Measurements from ENCODE around the gene PLEKHM1. TPM values are rescaled to one million over a fixed set of nuclear protein-coding genes. Genes with fewer than 3 reads are reported as not detected.
A peak's percentile ranks its signal among the peaks of the same experiment; 100 is the strongest.
"Not testable (repeated sequence)": the region's sequence is repeated elsewhere in the genome, so short reads cannot be mapped to it uniquely, and the experiment has no call there.

The PLEKHM1 gene
- total and polyA plus RNA-seq, 2 experiments from 2014 or later = 15.3 to 26.0 TPM

- Histone ChIP-seq H3K79me2 (ENCODE audit: insufficient read depth) (no peaks in the 10 kb centered on the region), H2AFZ (no peak overlapping the region), H3K4me1 (ENCODE audit: insufficient read depth) (peaks cover 16% of the 10 kb centered on the region), H3K9me3 (ENCODE audit: low read depth) (no peaks in the 10 kb centered on the region), H3K4me2 (ENCODE audit: unreplicated experiment) (no peak overlapping the region), H3F3A (ENCODE audit: insufficient read depth) (peaks cover 3% of the 10 kb centered on the region; the same call in 1 of the 2 replicates), H4K20me1 (ENCODE audit: insufficient read depth) (no peaks in the 10 kb centered on the region), H3K9ac (no peak overlapping the region), H3K36me3 (ENCODE audit: low read depth) (peaks cover 4% of the 10 kb centered on the region; the same call in 1 of the 2 replicates), H3K27me3 (replicated peaks; ENCODE audit: insufficient read depth) (no peaks in the 10 kb centered on the region), H3K27ac (no peak overlapping the region), H3K9me2 (ENCODE audit: insufficient read depth) (no peaks in the 10 kb centered on the region), H3K4me3 (no peak overlapping the region)
- in situ Hi-C loops (cut with MboI) = no loop called here
- DNase-seq = no peak
- TF ChIP-seq EZH2 (IDR thresholded peaks at IDR 0.05; ENCODE audit: insufficient read depth, poor library complexity, severe bottlenecking) (no peak), EZH2phosphoT487 (IDR thresholded peaks at IDR 0.05; ENCODE audit: insufficient read depth, low read depth) (no peak)
- WGBS, 2 experiments (ENCODE audit: low coverage in 1 of 2, low lambda C conversion rate in 2 of 2, missing lambda C conversion rate in 2 of 2) = 86 to 87% methylated on average over 7 to 8 of the region's 8 CpGs
Observed at GRCh38 chr17:45451131-45451530, 39.4 kb downstream of the PLEKHM1 start.

DNA sequence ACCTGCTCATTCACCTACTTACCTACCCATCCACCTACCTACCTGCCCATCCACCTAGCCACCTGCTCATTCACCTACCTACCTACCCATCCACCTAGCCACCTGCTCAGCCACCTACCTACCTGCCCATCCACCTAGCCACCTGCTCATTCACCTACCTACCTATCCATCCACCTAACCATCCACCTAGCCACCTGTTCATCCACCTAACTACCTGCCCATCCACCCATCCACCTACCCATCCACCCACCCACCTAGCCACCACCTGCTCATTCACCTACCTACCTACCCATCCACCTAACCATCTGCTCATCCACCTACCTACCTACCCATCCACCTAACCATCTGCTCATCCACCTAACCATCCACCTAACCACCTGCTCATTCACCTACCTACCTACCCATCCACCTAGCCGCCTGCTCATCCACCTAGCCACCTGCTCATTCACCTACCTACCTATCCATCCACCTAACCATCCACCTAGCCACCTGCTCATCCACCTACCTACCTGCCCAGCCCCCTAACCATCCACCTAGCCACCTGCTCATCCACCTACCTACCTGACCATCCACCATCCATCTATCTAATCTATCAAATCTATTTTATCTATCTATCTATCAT lies 40.7 kb downstream of the PLEKHM1 start:
- H3F3A ChIP-seq (ENCODE audit: insufficient read depth); H3K4me3 ChIP-seq; in situ Hi-C loops (cut with MboI); H2AFZ ChIP-seq; H3K9me2 ChIP-seq (ENCODE audit: insufficient read depth); DNase-seq; H3K27me3 ChIP-seq (replicated peaks; ENCODE audit: insufficient read depth); H3K36me3 ChIP-seq (ENCODE audit: low read depth); H3K79me2 ChIP-seq (ENCODE audit: insufficient read depth); H3K27ac ChIP-seq; H3K4me2 ChIP-seq (ENCODE audit: unreplicated experiment); H3K9ac ChIP-seq; H3K9me3 ChIP-seq (ENCODE audit: low read depth); H4K20me1 ChIP-seq (ENCODE audit: insufficient read depth): not testable (repeated sequence)
- peaks cover 24% of the 10 kb centered on the region for H3K4me1 ChIP-seq (ENCODE audit: insufficient read depth)
- WGBS, 2 experiments (ENCODE audit: low coverage in 1 of 2, low lambda C conversion rate in 2 of 2, missing lambda C conversion rate in 2 of 2) = 100% methylated on average over 1 of the region's 1 CpG

DNA sequence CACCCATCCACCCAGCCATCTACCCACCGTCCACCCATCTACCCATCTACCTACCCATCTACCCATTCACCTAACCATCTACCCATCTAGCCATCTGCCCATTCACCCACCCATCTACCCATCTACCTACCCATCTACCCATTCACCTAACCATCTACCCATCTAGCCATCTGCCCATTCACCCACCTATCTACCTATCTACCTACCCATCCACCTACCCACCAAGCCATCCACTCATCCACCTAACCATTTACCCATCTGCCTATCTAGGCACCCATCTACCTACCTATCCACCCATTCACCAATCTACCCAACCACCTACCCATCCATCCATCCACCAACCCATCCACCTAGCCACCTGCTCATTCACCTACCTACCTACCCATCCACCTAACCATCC lies 41.3 kb downstream of the PLEKHM1 start:
- DNase-seq; H3K4me2 ChIP-seq (ENCODE audit: unreplicated experiment); H3F3A ChIP-seq (ENCODE audit: insufficient read depth); in situ Hi-C loops (cut with MboI); H3K27ac ChIP-seq; H3K9me2 ChIP-seq (ENCODE audit: insufficient read depth); H2AFZ ChIP-seq; H3K4me3 ChIP-seq; H3K36me3 ChIP-seq (ENCODE audit: low read depth); H3K79me2 ChIP-seq (ENCODE audit: insufficient read depth); H3K9me3 ChIP-seq (ENCODE audit: low read depth); H4K20me1 ChIP-seq (ENCODE audit: insufficient read depth); H3K27me3 ChIP-seq (replicated peaks; ENCODE audit: insufficient read depth); H3K9ac ChIP-seq: not testable (repeated sequence)
- WGBS, 2 experiments (ENCODE audit: low coverage in 1 of 2, low lambda C conversion rate in 2 of 2, missing lambda C conversion rate in 2 of 2) = 100% methylated on average over 1 of the region's 1 CpG; no CpG with 5 or more reads in 1 of the 2 experiments
- H3K4me1 ChIP-seq (ENCODE audit: insufficient read depth) = peaks cover 24% of the 10 kb centered on the region

DNA sequence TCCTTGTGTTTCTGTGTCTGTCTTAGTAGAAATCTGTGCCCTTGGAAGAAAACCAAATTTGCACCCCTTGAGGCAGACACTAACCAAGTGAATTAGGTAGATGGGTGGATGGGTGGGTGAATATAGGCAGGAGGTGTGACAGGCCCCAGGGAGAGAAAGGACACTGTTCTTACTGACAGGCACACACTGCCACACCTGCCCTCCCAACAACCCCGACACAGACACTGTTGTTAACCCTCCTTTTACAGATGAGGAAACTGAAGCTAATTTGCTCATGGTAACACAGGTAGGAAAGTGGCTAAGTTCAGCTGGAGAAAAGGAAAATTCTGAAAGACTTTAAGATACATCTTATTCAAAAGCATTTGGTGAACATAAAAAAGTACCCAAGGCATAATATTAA lies 42.0 kb downstream of the PLEKHM1 start:
- H3K27me3 ChIP-seq (replicated peaks; ENCODE audit: insufficient read depth); H3K9ac ChIP-seq; DNase-seq; H3K4me3 ChIP-seq; H4K20me1 ChIP-seq (ENCODE audit: insufficient read depth); in situ Hi-C loops (cut with MboI); H3K9me2 ChIP-seq (ENCODE audit: insufficient read depth); H2AFZ ChIP-seq; H3K36me3 ChIP-seq (ENCODE audit: low read depth); H3F3A ChIP-seq (ENCODE audit: insufficient read depth); H3K79me2 ChIP-seq (ENCODE audit: insufficient read depth); H3K4me2 ChIP-seq (ENCODE audit: unreplicated experiment); H3K27ac ChIP-seq; H3K9me3 ChIP-seq (ENCODE audit: low read depth): not testable (repeated sequence)
- peaks cover 24% of the 10 kb centered on the region for H3K4me1 ChIP-seq (ENCODE audit: insufficient read depth)
- 80 to 88% methylated on average over 1 of the region's 1 CpG for WGBS, 2 experiments (ENCODE audit: low coverage in 1 of 2, low lambda C conversion rate in 2 of 2, missing lambda C conversion rate in 2 of 2)

DNA sequence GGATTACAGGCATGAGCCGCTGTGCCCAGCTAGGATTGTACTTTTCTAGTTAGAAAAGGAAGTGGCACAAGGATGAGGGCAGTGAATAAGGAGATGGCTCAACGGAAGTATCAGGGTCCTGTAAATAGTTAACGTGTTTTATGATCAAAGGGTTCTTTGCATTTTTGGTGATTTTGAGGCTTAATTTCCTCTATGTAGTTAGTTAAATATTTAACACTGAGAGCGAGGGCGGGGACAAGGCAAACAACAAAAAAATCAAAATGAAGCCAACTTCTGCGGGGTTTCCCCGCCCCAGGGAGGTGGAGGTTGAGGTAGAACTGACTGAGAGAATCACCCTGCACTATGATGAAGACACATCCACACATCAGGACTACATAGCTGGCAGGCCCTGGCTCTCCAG lies 42.5 kb downstream of the PLEKHM1 start:
- H3K27ac ChIP-seq = peak overlapping the region; percentile 65; the same call in 1 of the 2 replicates
- 94 to 96% methylated on average over 7 of the region's 7 CpGs for WGBS, 2 experiments (ENCODE audit: low coverage in 1 of 2, low lambda C conversion rate in 2 of 2, missing lambda C conversion rate in 2 of 2)
- H3K79me2 ChIP-seq (ENCODE audit: insufficient read depth); in situ Hi-C loops (cut with MboI); H3K9ac ChIP-seq; H3F3A ChIP-seq (ENCODE audit: insufficient read depth); H3K27me3 ChIP-seq (replicated peaks; ENCODE audit: insufficient read depth); H3K4me2 ChIP-seq (ENCODE audit: unreplicated experiment); H3K36me3 ChIP-seq (ENCODE audit: low read depth); H2AFZ ChIP-seq; DNase-seq; H4K20me1 ChIP-seq (ENCODE audit: insufficient read depth); H3K9me2 ChIP-seq (ENCODE audit: insufficient read depth); H3K9me3 ChIP-seq (ENCODE audit: low read depth); H3K4me3 ChIP-seq: not testable (repeated sequence)
- peaks cover 24% of the 10 kb centered on the region for H3K4me1 ChIP-seq (ENCODE audit: insufficient read depth)

- H4K20me1 ChIP-seq (ENCODE audit: insufficient read depth); H3K79me2 ChIP-seq (ENCODE audit: insufficient read depth); H3K4me2 ChIP-seq (ENCODE audit: unreplicated experiment); H3F3A ChIP-seq (ENCODE audit: insufficient read depth); H3K36me3 ChIP-seq (ENCODE audit: low read depth); H2AFZ ChIP-seq; H3K9me3 ChIP-seq (ENCODE audit: low read depth); H3K27me3 ChIP-seq (replicated peaks; ENCODE audit: insufficient read depth); H3K9me2 ChIP-seq (ENCODE audit: insufficient read depth); DNase-seq; H3K4me3 ChIP-seq; in situ Hi-C loops (cut with MboI): not testable (repeated sequence)
- Histone ChIP-seq H3K27ac (peak overlapping the region; percentile 65), H3K9ac (peak overlapping the region; percentile 47), H3K4me1 (ENCODE audit: insufficient read depth) (peaks cover 24% of the 10 kb centered on the region)
- WGBS, 2 experiments (ENCODE audit: low coverage in 1 of 2, low lambda C conversion rate in 2 of 2, missing lambda C conversion rate in 2 of 2) = 69 to 71% methylated on average over 13 to 14 of the region's 14 CpGs
Observed at GRCh38 chr17:45447650-45448049, 42.9 kb downstream of the PLEKHM1 start.

DNA sequence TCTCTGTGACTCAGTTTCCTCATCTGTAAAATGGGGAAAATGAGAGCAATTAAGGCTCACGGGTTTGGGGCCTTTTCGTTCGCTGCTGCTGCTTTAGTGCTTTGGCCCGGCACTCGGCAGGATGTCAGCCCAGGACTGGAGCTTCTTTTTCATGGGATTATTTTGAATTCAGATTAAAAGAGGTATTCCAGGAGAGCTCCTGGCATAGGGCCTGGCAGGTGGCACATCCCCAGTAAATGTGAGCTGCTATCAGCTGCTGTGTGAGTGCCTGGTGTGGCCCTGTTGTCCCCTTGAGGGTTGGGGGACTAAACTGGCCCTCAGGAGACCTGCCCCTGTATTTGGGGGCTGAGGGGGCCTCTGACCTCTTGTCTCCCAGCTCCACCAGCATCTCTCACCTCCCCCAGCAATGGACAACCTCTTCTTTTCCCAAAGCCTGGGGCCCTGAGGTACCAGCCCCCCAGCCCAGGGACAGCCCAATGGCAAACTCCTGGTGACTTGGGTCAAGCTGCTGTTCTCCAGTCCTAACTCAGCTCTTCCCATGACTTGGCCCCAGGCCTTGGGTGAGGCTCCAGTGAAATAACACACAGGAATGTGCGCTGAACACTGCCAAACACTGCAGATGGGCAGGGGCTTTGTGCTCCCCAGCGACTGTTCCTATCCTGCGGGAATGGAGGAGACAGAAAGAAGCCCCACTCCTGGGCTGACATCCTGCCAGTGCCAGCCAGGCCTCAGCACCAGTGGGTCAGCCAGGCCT lies 43.5 kb downstream of the PLEKHM1 start:
- H3K4me3 ChIP-seq; H3F3A ChIP-seq (ENCODE audit: insufficient read depth); in situ Hi-C loops (cut with MboI); H4K20me1 ChIP-seq (ENCODE audit: insufficient read depth); H3K36me3 ChIP-seq (ENCODE audit: low read depth); H3K9me3 ChIP-seq (ENCODE audit: low read depth); H3K9me2 ChIP-seq (ENCODE audit: insufficient read depth); H3K79me2 ChIP-seq (ENCODE audit: insufficient read depth); H2AFZ ChIP-seq; H3K27me3 ChIP-seq (replicated peaks; ENCODE audit: insufficient read depth): not testable (repeated sequence)
- Histone ChIP-seq H3K9ac (peak overlapping the region; percentile 47), H3K4me1 (ENCODE audit: insufficient read depth) (peaks cover 24% of the 10 kb centered on the region), H3K4me2 (ENCODE audit: unreplicated experiment) (peak overlapping the region; percentile 28), H3K27ac (peak overlapping the region; percentile 65)
- DNase-seq = peak; percentile 55
- WGBS, 2 experiments (ENCODE audit: low coverage in 1 of 2, low lambda C conversion rate in 2 of 2, missing lambda C conversion rate in 2 of 2) = 67 to 72% methylated on average over 8 of the region's 8 CpGs

Data from GM23248 (cell line).